ENCODE measurements around the gene FAM210A.
"Not testable (repeated sequence)": the region's sequence is repeated elsewhere in the genome, so short reads cannot be mapped to it uniquely, and the experiment has no call there.

FAM210A gene

GRCh38 chr18:13726232-13726971, at the start of gene FAM210A, which contains the start of gene RNMT:
TSS of gene FAM210A (minus strand) at chr18:13726558. CDS start at chr18:13682077, 44,481 bp downstream.
TSS of gene RNMT (plus strand) at chr18:13726673. CDS start at chr18:13731518, 4,845 bp downstream.
- DNase-seq (ENCODE audit: low spot score in 2 of 2): peak; percentile 94 to 95
- in situ Hi-C loops (cut with MboI; ENCODE audit: low sequenced_read_pairs): no loop called here
- Histone ChIP-seq H3K9me3 (no peaks in the 10 kb centered on the region), H3K36me3 (replicated peaks) (peaks cover 4% of the 10 kb centered on the region; the same call in 1 of the 2 replicates), H3K27me3 (ENCODE audit: low read depth) (no peaks in the 10 kb centered on the region), H3K4me3 (peak within 1 kb of the TSS; percentile 87), H3K4me1 (peaks cover 10% of the 10 kb centered on the region)

- DNase-seq (ENCODE audit: low spot score in 2 of 2): no peak
- no peak overlapping the region for H3K4me3 ChIP-seq
- in situ Hi-C loops (cut with MboI; ENCODE audit: low sequenced_read_pairs): no loop called here
These were observed 48.7 kb upstream of the FAM210A start for GRCh38 chr18:13775058-13775457.

GRCh38 chr18:13762690-13763439, 36.5 kb upstream of the FAM210A start:
- Histone ChIP-seq H3K4me3 (no peak overlapping the region), H3K36me3 (replicated peaks) (peaks cover under 1% of the 10 kb centered on the region; the same call in 1 of the 2 replicates), H3K4me1 (no peaks in the 10 kb centered on the region), H3K9me3 (no peaks in the 10 kb centered on the region), H3K27me3 (ENCODE audit: low read depth) (no peaks in the 10 kb centered on the region)
- DNase-seq (ENCODE audit: low spot score in 2 of 2): no peak
- in situ Hi-C loops (cut with MboI; ENCODE audit: low sequenced_read_pairs): no loop called here

More at GRCh38 chr18:13775058-13775457, 48.7 kb upstream of the FAM210A start:
- Histone ChIP-seq H3K4me1 (no peaks in the 10 kb centered on the region), H3K27me3 (ENCODE audit: low read depth) (no peaks in the 10 kb centered on the region), H3K9me3 (no peaks in the 10 kb centered on the region), H3K36me3 (replicated peaks) (no peaks in the 10 kb centered on the region)

- in situ Hi-C loops (cut with MboI; ENCODE audit: low sequenced_read_pairs): no loop called here
- Histone ChIP-seq H3K36me3 (replicated peaks) (peaks cover 17% of the 10 kb centered on the region), H3K4me1 (no peaks in the 10 kb centered on the region), H3K9me3 (no peaks in the 10 kb centered on the region), H3K4me3 (no peak overlapping the region), H3K27me3 (ENCODE audit: low read depth) (no peaks in the 10 kb centered on the region)
- DNase-seq (ENCODE audit: low spot score in 2 of 2): no peak
These were observed 33.7 kb upstream of the FAM210A start for GRCh38 chr18:13760047-13760446.

GRCh38 chr18:13758622-13759021, 32.3 kb upstream of the FAM210A start:
- in situ Hi-C loops (cut with MboI; ENCODE audit: low sequenced_read_pairs): no loop called here
- Histone ChIP-seq H3K4me1 (no peaks in the 10 kb centered on the region), H3K4me3 (no peak overlapping the region), H3K36me3 (replicated peaks) (peaks cover 28% of the 10 kb centered on the region), H3K27me3 (ENCODE audit: low read depth) (no peaks in the 10 kb centered on the region), H3K9me3 (no peaks in the 10 kb centered on the region)
- no peak for DNase-seq (ENCODE audit: low spot score in 2 of 2)

GRCh38 chr18:13756671-13757070, 30.3 kb upstream of the FAM210A start:
- no peak for DNase-seq (ENCODE audit: low spot score in 2 of 2)
- in situ Hi-C loops (cut with MboI; ENCODE audit: low sequenced_read_pairs): no loop called here
- Histone ChIP-seq H3K4me3 (no peak overlapping the region), H3K4me1 (no peaks in the 10 kb centered on the region), H3K9me3 (no peaks in the 10 kb centered on the region), H3K27me3 (ENCODE audit: low read depth) (no peaks in the 10 kb centered on the region), H3K36me3 (replicated peaks) (peaks cover 34% of the 10 kb centered on the region)

GRCh38 chr18:13756261-13756660, 29.9 kb upstream of the FAM210A start:
- H3K36me3 ChIP-seq (replicated peaks): peaks cover 36% of the 10 kb centered on the region
- H3K27me3 ChIP-seq (ENCODE audit: low read depth): no peaks in the 10 kb centered on the region
- no peaks in the 10 kb centered on the region for H3K9me3 ChIP-seq
- DNase-seq (ENCODE audit: low spot score in 2 of 2): no peak
- in situ Hi-C loops (cut with MboI; ENCODE audit: low sequenced_read_pairs): no loop called here
- no peaks in the 10 kb centered on the region for H3K4me1 ChIP-seq
- no peak overlapping the region for H3K4me3 ChIP-seq

- H3K4me3 ChIP-seq; DNase-seq (ENCODE audit: low spot score in 2 of 2); in situ Hi-C loops (cut with MboI; ENCODE audit: low sequenced_read_pairs); H3K4me1 ChIP-seq; H3K27me3 ChIP-seq (ENCODE audit: low read depth); H3K9me3 ChIP-seq: not testable (repeated sequence)
- H3K36me3 ChIP-seq (replicated peaks): peaks cover 42% of the 10 kb centered on the region
These were observed 25.2 kb upstream of the FAM210A start for GRCh38 chr18:13751599-13751998.

- in situ Hi-C loops (cut with MboI; ENCODE audit: low sequenced_read_pairs): no loop called here
- H3K36me3 ChIP-seq (replicated peaks): peaks cover 41% of the 10 kb centered on the region
These were observed 20.3 kb upstream of the FAM210A start for GRCh38 chr18:13746633-13747032.

GRCh38 chr18:13745696-13746095, 19.3 kb upstream of the FAM210A start:
- DNase-seq (ENCODE audit: low spot score in 2 of 2): no peak
- in situ Hi-C loops (cut with MboI; ENCODE audit: low sequenced_read_pairs): no loop called here
- Histone ChIP-seq H3K4me3 (no peak overlapping the region), H3K9me3 (no peaks in the 10 kb centered on the region), H3K27me3 (ENCODE audit: low read depth) (no peaks in the 10 kb centered on the region), H3K36me3 (replicated peaks) (peaks cover 40% of the 10 kb centered on the region), H3K4me1 (no peaks in the 10 kb centered on the region)

More at GRCh38 chr18:13746633-13747032, 20.3 kb upstream of the FAM210A start:
- Histone ChIP-seq H3K9me3 (no peaks in the 10 kb centered on the region), H3K27me3 (ENCODE audit: low read depth) (no peaks in the 10 kb centered on the region), H3K4me3 (no peak overlapping the region), H3K4me1 (no peaks in the 10 kb centered on the region)
- no peak for DNase-seq (ENCODE audit: low spot score in 2 of 2)

GRCh38 chr18:13735681-13736080, 9.3 kb upstream of the FAM210A start:
- in situ Hi-C loops (cut with MboI; ENCODE audit: low sequenced_read_pairs): no loop called here
- H3K4me3 ChIP-seq: no peak overlapping the region
- H3K36me3 ChIP-seq (replicated peaks): peaks cover 51% of the 10 kb centered on the region
- no peak for DNase-seq (ENCODE audit: low spot score in 2 of 2)
- no peaks in the 10 kb centered on the region for H3K27me3 ChIP-seq (ENCODE audit: low read depth)
- H3K9me3 ChIP-seq: no peaks in the 10 kb centered on the region
- H3K4me1 ChIP-seq: no peaks in the 10 kb centered on the region

GRCh38 chr18:13730481-13730880, 4.1 kb upstream of the FAM210A start:
- no peaks in the 10 kb centered on the region for H3K9me3 ChIP-seq
- no peaks in the 10 kb centered on the region for H3K27me3 ChIP-seq (ENCODE audit: low read depth)
- peaks cover 3% of the 10 kb centered on the region; the same call in 1 of the 2 replicates for H3K4me1 ChIP-seq
- no peak for DNase-seq (ENCODE audit: low spot score in 2 of 2)
- no peak overlapping the region for H3K4me3 ChIP-seq
- in situ Hi-C loops (cut with MboI; ENCODE audit: low sequenced_read_pairs): no loop called here
- peaks cover 18% of the 10 kb centered on the region for H3K36me3 ChIP-seq (replicated peaks)

- DNase-seq (ENCODE audit: low spot score in 2 of 2): peak in 1 of 2 experiments; percentile 55
These were observed 594 bp upstream of the FAM210A start for GRCh38 chr18:13726972-13727331.

More at GRCh38 chr18:13726972-13727331, 594 bp upstream of the FAM210A start:
- peak overlapping the region; percentile 87 for H3K4me3 ChIP-seq
- H3K4me1 ChIP-seq: peaks cover 10% of the 10 kb centered on the region
- H3K27me3 ChIP-seq (ENCODE audit: low read depth): no peaks in the 10 kb centered on the region
- in situ Hi-C loops (cut with MboI; ENCODE audit: low sequenced_read_pairs): no loop called here
- peaks cover 8% of the 10 kb centered on the region; the same call in 1 of the 2 replicates for H3K36me3 ChIP-seq (replicated peaks)
- no peaks in the 10 kb centered on the region for H3K9me3 ChIP-seq
